NCI-H226 (cell line): ENCODE measurements around the gene RASA3.
A peak's percentile ranks its signal among the peaks of the same experiment; 100 is the strongest.
"Not testable (repeated sequence)": the region's sequence is repeated elsewhere in the genome, so short reads cannot be mapped to it uniquely, and the experiment has no call there.

Source experiments
- DNase-seq: peaks from one replicate; pipeline ENCODE4 v3.0.0-alpha.2; 2015

RASA3 gene

DNA sequence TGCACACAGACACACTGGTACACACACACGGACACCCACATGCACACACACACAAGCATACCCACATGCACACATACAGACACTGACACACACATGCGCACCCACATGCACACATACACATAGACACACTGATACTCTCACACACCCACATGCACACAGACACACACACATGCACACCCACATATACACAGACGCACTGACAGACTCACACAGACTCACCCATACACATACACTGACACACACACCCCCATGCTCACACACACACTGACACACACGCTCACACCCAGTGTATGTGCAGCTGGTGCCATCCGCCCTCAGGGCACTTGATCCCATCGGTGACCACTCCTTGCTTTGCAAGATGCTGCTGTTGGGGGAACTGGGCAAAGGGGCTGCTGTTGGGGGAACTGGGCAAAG lies 9.7 kb upstream of the RASA3 start:
- no peak for DNase-seq

DNA sequence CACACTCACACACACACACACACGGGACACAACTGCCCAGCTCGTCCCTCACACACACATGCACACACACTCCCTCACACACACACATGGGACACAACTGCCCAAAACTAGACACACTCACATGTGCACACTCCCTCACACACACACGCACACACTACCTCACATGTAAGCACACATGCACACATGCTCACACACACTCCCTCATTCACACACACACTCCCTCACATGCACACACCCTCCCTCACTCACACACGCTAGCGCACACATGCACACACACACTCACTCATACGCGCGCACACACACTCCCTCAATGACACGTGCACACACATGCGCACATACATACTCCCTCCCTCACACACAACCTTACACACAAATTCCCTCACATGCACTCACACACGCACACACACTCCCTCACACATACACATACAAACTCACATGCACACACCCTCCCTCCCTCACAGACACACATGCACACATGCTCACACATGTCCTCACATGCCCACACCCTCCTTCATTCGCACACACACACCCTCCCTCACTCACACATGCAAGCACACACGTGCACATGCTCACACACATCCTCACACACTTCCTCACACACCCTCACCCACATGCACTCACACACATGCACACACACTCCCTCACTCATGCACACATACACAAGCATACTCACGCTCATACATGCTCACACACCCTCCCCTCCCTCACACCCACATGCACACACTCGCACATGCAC lies 9.0 kb upstream of the RASA3 start:
- DNase-seq, result no peak

DNA sequence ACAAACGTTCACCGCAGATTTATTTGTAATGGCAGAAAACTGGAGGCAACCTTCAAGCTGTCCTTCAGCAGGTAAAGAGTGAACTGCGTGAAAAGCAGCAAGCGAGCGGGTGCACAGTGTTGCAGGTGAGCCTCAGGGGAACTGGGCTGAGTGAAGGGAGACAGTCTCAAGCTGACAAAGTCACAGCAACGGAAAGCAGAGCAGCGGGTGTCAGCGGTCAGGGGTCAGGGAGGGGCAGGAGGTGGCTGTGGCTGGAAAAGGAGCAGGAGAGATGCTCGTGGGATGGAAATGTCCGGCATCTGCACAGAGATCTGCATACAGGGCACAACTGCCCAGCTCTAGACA lies 8.5 kb upstream of the RASA3 start:
- DNase-seq, result no peak

DNA sequence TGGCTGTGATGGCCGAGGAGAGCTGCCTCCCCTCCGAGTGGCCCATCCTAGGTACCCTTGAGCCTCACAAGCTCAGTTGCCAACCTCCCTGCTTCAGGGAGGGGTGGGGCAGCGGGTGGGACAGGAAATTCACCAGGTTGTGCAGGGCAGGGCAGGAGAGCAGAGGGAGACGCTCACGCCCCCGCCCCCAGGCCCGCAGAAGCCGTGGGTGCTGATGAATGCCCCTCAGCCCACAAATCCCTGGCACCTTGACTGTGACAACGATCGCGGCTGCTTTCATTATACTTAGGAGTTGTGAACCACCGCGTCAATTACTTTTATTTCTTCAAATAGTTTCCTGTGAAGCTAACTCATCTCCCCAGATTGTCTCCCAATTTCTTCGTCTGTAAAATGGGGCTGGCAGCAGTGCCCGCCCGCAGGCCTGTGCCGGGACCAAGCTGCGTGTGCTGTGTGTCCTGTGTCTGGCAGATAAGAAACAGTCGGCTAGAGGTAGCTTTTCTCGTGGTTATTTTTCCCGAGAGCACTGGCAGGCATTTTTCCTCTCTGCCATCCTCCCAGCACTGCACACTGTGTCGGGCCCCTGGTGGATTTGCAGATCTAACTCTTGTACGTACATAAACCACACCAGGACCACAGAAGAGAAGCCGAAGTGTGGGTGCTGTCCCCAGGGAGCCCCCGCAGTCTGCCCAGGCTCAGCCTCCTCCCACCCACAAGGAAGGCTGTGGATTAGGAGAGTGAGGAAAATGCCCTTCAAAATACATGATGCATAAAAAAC lies 7.9 kb upstream of the RASA3 start:
- DNase-seq, result no peak

DNA sequence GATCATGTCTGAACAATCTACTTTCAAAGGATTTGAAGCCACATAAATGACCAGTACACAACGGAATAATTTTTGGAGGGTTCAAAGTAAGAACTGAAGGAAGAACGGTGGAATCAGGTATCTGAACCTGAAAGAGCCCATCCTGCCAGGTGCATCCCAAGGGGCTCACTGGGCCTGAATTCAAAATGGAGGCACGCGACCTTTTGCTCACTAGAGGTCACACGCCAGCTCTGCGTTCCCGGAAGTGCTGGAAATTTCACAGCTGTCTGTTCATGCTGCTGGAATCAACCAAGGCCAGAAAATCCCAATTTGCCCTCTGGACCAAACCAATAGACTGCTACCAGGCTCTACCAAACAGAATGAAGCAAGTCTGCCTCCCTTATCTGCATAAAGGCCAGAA lies 4.2 kb upstream of the RASA3 start:
- DNase-seq, result no peak

DNA sequence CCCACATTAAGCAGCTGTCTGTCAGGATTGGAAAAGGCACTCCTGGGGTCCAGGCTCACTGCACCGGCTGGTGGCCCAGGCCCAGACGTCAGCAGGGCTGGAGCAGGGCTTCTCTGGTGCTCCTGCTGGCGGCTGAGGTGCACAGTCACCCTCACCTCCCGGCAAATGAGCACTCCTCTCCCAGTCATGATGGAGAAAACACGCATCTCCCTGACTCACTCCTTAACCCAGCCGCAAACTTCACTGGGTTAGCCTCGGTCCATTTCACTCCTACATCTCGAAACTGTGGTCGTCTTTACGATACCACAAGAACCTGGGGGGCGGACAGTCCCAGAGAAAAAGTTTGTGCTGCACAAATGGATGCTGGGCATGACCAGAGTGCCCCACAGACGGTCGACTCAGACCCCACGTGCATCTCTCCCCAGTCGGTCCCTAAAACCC lies 3.3 kb upstream of the RASA3 start:
- no peak for DNase-seq

DNA sequence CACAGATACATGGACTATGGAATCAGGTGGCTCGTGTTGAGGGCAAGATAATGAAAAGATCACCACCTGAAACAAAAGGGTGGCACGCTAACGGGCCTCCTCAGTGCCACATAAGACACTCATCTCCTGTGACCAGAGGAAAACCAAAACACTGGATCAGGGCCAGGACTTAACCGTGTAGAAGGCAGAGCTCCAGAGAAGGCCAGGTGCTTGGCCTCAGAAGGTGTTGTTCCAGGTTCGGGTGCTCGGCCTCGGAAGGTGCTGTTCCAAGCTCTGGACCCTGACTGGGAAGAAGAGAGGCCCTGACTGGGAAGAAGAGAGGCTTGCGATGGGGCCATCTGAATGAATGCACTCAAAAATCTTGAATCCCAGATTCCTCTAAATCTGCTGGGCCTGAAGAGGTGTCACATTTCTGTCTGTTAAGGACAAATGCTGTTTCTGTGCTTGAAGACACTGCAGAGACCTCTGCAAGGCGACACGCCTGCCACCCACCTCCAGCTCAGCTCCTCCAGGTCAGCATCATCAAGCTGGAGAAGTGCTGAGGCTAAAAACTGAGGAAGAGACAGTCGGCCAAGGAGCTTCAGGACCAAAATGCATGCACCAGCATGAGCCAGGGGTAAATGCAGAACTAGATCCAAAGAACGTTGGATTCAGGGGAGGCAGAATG lies 2.7 kb upstream of the RASA3 start:
- no peak for DNase-seq

DNA sequence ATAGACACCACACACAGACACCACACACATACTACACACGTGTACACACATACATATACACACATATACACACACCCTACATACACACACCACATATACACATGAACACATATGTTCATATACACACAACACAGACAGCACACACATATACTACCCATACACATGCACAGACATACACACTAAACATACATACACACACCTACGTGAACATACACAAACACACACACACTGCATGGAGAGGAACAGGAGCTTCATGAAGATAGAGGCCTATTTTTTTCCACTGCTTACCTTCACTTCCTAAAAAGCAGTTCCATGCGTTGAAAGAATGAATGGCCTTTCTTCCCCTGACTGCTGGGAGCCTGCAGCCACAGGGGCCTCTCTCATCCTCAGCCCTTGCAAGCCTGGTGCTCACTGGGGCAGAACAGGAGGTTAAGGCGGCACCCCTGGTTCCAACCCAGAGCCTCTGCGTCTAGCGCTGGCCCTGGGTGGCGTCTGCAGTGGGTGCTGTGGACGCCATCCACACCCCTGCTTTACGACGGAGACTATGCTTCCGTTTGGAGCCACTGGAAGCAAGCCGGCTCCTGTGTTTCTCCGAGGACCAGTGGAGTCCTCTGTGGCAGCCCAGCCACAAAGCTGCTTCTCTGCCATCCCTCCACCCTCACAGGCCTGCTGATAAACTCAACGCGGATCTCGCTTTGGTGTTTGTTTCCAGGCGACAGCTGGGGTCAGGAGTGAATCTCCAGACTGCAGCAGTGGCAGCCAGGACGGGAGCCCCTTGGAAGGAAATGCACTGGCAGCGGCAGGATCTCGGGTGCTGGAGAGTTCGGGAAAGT lies 1.9 kb upstream of the RASA3 start:
- DNase-seq, result no peak

DNA sequence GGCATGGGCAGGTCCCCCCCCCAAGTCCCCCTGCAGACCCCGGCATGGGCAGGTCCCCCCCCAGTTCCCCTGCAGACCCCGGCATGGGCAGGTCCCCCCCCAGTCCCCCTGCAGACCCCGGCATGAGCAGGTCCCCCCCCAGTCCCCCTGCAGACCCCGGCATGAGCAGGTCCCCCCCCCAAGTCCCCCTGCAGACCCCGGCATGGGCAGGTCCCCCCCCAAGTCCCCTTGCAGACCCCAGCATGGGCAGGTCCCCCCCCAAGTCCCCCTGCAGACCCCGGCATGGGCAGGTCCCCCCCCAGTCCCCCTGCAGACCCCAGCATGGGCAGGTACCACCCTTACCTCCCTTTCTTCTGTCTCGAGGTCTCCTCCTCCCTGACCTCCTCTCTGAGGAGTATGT lies 1.1 kb upstream of the RASA3 start:
- DNase-seq, result not testable (repeated sequence)

DNA sequence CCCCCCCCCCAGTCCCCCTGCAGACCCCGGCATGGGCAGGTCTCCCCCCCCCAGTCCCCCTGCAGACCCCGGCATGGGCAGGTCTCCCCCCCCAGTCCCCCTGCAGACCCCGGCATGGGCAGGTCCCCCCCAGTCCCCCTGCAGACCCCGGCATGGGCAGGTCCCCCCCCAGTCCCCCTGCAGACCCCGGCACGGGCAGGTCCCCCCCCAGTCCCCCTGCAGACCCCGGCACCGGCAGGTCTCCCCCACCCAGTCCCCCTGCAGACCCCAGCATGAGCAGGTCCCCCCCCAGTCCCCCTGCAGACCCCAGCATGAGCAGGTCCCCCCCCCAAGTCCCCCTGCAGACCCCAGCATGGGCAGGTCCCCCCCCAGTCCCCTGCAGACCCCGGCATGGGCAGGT lies 703 bp upstream of the RASA3 start:
- not testable (repeated sequence) for DNase-seq

DNA sequence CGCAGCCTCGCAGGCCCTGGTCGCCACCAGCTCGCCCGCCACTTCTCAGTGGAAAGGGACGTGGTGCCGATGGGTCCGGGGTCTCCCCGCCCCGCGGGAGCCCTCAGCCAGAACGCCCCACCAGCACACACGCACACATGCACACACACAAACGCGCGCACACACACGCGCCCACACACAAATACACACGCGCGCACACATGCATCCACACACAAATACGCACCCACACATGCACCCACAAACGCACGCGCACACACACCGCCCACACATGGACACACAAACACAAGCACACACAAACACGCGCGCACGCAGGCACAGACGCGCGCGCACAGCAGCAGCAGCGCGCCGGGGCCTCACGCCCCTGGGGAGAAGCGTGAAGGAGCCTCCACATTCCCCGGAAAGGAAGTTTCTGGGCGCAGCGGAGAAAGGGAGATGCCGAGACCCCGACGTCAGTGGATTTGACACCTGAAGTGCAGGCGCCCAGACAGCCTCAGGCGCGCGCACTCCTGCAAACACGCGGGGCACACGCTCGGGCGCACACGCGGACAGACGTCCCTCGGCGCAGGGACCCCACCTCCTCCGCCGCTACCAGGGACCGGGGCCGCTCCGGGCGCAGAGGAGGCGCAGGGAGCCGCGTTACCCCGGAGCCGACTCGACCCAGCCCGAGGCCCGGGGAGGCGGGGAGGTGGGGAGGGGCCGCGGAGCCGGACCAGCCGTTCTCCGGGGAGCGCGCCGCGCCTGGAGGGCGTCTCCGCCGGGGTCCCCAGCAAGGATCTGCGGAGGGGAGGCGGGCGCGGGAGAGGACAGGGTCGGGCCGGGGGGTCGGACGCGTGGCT lies 622 bp downstream of the RASA3 start:
- no peak for DNase-seq

DNA sequence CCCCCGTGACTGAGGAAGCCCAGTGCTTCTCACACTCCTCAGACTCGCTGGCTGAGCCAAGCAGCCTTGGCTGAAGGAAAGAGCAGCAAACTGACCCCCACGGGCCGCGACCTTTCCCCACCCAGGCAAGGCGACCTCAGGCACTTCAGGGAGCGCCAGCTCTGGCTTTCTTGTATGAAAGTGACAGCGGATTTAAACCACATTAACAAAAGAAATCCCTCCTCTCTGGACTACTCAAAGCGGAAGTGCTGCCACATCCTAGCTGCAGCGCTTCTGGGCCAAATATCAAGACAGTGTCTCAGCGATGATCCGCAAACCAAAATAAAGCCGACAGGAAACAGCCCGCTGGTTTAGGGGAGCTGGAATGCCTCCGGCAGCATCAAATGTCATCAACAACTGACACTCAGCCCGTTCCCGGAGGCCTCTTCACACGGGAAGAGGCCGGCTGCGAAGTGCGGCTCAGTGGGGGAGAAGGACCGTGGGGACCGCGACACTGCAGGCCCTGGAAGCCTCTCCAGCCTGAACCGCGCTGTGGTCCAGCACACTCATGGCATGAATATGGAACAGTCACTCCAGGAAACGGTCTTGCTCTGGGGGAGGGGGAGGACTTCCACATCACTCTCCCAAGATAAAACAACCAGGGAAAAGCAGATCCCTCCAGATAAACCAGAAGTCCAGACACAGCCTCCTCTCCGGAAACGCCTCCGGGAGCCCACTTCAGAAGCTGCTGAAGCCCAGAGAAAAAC lies 1.4 kb downstream of the RASA3 start:
- DNase-seq, result peak; percentile 68

DNA sequence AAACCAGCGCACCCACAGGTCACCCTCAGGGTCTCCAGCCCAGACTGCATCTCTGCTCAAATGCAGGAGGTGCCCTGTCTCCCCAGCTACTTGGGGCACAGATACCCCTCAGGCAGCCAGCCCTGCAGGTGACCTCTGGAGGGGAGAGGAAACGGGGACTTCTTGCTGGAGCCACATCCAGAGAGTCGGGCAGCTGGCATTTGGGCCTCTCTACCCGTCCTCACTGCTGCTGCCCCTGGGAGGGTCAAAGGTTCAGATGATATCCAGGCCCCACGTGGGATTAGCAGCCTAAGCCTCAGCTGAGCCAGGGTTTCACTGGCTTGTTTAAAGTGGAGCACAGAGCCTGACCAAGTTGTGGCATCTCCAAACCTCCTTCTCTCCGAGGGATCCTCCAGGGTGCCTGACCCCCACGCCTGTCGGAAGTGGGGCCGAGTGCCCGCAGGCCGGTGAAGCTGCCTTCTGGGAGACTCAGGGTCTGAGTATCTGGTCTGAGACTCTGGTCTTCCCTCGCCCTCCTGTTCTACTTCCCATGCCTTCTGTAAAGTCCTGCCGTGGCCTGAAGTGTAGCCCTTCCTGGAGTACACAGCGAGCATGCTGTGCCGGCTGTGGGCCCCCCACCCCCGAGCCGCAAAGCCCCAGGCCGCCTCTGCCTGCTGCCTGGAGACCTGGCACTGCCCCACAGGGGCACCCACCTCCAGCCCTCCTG lies 2.1 kb downstream of the RASA3 start:
- DNase-seq, result no peak

DNA sequence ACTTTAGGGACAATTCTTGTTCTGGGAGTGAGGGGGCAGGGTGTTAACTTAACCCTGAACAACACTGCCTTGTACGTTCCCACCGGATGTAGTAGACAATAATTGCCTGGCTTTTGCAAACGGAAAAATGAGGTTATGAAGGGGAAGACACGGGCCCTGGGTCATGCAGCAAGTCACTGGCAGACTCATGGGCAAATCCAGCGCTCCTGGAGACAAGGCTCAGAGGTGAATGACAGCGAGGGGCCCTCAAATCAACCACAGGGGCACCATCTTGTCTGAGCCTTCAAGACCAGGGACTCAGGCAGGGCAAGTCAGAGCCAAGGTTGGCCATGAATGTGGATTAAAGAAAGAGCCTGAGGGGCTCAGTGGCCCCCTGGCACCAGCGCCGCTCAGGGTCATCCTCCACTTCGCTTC lies 2.8 kb downstream of the RASA3 start:
- DNase-seq, result no peak

DNA sequence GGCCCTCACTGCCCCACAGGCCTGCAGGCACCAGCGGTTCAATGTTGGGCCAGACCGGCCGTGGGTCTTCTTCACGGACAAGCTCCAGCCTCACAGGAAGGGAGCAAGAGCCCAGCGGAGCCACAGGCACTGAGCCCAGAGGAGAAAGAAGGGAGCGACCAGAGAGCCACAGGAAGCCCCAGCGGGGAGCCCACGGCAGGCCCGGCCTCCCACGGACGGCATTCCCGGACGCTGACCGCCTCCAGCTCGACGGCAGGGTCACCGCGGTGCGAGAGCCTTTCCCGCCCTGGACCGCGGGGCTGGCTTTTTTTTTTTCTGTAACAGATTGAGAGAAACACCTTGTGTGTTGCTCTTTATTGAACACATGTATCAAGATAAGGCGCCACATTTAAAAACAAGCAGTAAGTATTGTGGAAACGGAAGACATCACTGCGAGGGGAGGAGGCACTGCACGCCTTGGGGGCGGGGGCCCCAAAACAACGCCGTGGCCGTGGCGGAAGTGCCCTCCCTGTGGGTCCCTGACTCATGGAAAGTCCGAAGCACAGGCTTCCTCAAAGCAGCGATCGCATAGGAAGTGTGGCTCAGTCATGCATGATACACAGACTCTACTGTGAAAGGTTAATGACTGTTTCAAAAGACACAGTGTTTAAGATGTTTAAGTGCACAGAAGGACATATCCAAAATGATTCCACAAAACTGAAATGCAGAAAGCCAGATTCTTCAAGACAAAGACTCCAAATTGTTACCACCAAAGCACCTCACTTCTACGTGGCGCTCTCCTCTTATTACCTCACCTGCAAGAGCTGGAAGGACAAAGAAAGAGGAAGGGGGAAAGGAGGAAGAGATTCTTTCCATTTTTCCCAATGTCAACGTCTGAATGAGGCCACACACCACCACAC lies 3.5 kb downstream of the RASA3 start:
- peak; percentile 68 for DNase-seq

DNA sequence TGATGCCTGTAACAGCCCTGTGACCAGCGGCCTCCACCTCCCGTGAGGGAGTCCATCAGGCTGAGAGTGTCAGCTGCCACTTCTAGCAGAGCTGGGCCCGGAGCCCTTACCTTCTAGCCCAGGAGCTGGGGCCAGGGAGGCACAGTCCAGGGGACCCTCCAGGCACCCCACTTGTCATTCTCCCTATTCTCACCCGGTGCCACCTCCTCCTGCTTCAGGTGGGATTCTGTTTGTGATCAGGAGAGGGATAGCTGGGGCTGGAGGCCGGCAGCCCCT lies 4.1 kb downstream of the RASA3 start:
- DNase-seq, result no peak

DNA sequence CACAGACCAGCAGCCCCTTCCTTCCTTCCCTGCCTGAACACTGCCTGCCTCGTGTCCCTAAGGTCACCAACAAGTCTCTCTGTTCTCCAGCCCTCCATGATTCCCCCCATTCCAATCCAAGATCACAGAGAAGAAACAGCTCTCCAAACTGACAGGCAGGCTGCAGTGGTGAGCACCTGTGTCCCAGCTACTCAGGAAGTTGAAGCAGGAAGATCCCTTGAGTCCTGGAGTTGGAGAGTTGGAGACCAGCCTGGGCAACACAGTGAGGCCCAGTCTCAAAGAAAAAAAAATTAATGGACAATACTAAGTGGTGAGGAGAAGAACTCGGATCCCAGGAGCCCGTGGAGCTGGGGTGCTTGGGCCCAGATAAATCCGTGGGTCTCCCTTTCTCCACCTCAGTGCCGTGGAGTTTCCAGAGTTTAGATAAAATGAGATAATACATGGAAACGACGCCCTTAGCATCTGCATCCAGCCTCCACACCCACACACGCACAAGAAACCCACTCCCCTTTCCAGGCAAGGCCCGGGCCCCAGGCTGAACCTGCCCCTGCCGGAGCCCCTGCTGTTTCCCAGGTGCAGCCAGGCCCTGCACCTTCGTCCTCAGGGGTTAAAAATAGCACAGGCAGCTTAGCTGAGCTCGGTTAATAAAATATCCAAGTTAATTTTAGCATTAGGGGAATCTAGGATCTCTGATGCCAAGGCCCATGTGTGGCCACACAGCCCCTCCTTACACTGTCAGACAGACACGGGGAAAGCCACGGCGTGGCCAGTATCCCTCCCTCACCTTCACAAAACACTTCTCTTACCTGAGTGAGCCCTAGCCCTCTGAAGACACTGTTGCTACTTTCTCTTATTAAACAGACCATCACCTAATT lies 4.7 kb downstream of the RASA3 start:
- no peak for DNase-seq

DNA sequence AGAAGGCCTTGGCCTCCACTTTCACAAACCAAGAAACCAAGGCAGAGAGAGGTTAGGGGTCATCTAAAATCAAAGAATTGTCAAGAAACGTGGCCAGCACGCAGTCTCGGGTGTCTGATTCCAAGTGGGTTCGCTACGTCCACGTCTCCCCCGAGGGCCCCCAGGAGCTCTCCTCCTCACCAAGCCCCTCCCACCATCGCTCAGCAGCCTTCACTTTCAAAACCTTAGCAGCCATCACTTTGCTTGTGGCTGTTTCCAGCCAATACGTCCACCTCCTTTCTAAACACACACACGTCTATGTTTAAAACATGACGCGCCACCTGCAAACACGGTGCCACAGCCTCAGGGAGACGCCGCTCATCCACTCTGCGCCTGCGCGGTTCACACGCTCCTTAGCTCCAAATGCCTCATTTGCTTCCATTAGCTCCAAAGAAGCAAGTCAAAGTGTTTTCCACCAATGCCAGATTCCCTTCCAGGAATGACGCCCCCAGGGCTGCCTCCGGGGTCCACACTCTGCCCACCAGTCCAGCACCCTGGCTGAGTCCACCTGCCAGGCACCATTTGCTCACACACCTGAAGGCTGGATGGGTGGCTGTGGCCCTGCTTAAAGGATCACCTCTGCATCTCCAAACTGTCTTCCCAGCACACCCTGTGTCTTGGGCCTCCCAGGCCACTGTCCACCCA lies 5.5 kb downstream of the RASA3 start:
- no peak for DNase-seq
